SKM-1 treated with dmso at 0.1 percent for 144 hours (cell line): ENCODE measurements around the gene WDR18.
A peak's percentile ranks its signal among the peaks of the same experiment; 100 is the strongest.

ENCODE experiments used
- DNase-seq: peaks from one replicate; lab custom pipeline; 2025; ENCODE audit not compliant: unreplicated experiment; lab: John Stamatoyannopoulos, UW

Gene WDR18

GRCh38 chr19:991174-991931, 7.2 kb downstream of the WDR18 start:
- peak; percentile 26 for DNase-seq

- DNase-seq = no peak
Observed at GRCh38 chr19:991932-992669, 8.0 kb downstream of the WDR18 start.

GRCh38 chr19:992670-993055, 8.5 kb downstream of the WDR18 start:
- DNase-seq = no peak

GRCh38 chr19:993361-993830, 9.3 kb downstream of the WDR18 start:
- no peak for DNase-seq

GRCh38 chr19:993831-994393, 9.8 kb downstream of the WDR18 start:
- DNase-seq = no peak

- DNase-seq = no peak
Observed at GRCh38 chr19:994516-994915, 10.4 kb downstream of the WDR18 start.

- DNase-seq = no peak
Observed at GRCh38 chr19:995051-995827, 11.1 kb downstream of the WDR18 start.

GRCh38 chr19:996051-996838, 12.1 kb downstream of the WDR18 start:
- DNase-seq = no peak

- DNase-seq = no peak
Observed at GRCh38 chr19:998064-998463, 13.9 kb downstream of the WDR18 start.

GRCh38 chr19:999379-999719, 15.2 kb downstream of the WDR18 start:
- no peak for DNase-seq

GRCh38 chr19:1000095-1000494, 15.9 kb downstream of the WDR18 start, which contains the start of gene GRIN3B:
Gene GRIN3B (plus strand): TSS chr19:1000419. CDS start chr19:1000438, 19 bp downstream.
- DNase-seq = peak; percentile 41

- DNase-seq = no peak
Observed at GRCh38 chr19:1000591-1001537, 16.7 kb downstream of the WDR18 start.

GRCh38 chr19:1001538-1002166, 17.5 kb downstream of the WDR18 start:
- no peak for DNase-seq

- DNase-seq = no peak
Observed at GRCh38 chr19:1002600-1002999, 18.5 kb downstream of the WDR18 start.

GRCh38 chr19:1003283-1003682, 19.1 kb downstream of the WDR18 start:
- no peak for DNase-seq

- DNase-seq = no peak
Observed at GRCh38 chr19:1004204-1004802, 20.2 kb downstream of the WDR18 start.

GRCh38 chr19:1004803-1005664, 20.9 kb downstream of the WDR18 start:
- DNase-seq = no peak
